Muscle layer of duodenum (tissue), 2 donors: ENCODE data around the gene PRAME.

ENCODE experiments used
- H3K27ac ChIP-seq: one replicate; pipeline ENCODE4 v1.7.0; 2013; ENCODE audit warnings: mild to moderate bottlenecking, low read length
- H3K27me3 ChIP-seq: one replicate; pipeline ENCODE4 v1.7.0; 2013; ENCODE audit warnings: low read depth, mild to moderate bottlenecking, control low read depth, low read length
- H3K36me3 ChIP-seq, 2 donors: one replicate each; pipeline ENCODE4 v1.7.0; 2013; ENCODE audit warnings: low read length in 2 of 2, control low read depth in 1 of 2, mild to moderate bottlenecking in 1 of 2; ENCODE audit not compliant: insufficient read depth in 2 of 2, control insufficient read depth in 1 of 2
- H3K4me1 ChIP-seq, 2 donors: one replicate each; pipeline ENCODE4 v1.7.0; 2013; ENCODE audit warnings: low read length in 2 of 2, mild to moderate bottlenecking in 2 of 2, control low read depth in 1 of 2, moderate library complexity in 1 of 2; ENCODE audit not compliant: insufficient read depth in 2 of 2, control insufficient read depth in 1 of 2
- H3K4me3 ChIP-seq, 2 donors: one replicate each; pipeline ENCODE4 v1.7.0; 2013; ENCODE audit warnings: low read length in 2 of 2, low read depth in 1 of 2, mild to moderate bottlenecking in 1 of 2
- H3K9me3 ChIP-seq, 2 donors: one replicate each; pipeline ENCODE4 v1.7.0; 2013; ENCODE audit warnings: low read length in 2 of 2, control low read depth in 1 of 2, mild to moderate bottlenecking in 1 of 2; ENCODE audit not compliant: control insufficient read depth in 1 of 2
- donor health status: healthy.

PRAME gene

DNA sequence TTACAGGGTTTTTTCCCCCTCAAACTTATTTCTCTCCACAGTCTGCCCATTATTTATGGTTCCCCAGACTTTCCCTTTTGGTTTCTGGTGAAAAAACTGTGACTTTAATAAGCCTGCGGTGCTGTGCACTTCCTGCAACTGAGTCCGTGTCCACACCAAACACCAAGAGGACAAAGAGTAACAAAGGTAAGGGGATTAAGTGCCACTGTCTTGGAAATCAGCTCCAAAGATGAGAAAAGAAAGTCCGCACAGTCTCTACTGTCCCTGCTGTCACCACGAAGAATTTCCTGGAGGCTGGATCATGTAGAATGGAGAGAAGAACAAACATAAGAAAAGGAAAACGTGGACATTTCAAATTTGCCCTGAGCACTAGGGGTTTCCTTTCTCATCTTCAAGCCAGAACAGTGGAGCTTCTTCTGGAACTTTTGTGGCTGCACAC is 17.9 kb upstream of the PRAME start:
- no peaks in the 10 kb centered on the region for H3K27me3 ChIP-seq
- H3K9me3 ChIP-seq = no peaks in the 10 kb centered on the region
- H3K4me3 ChIP-seq = no peak overlapping the region
- no peaks in the 10 kb centered on the region for H3K36me3 ChIP-seq
- no peaks in the 10 kb centered on the region for H3K4me1 ChIP-seq
- no peak overlapping the region for H3K27ac ChIP-seq

DNA sequence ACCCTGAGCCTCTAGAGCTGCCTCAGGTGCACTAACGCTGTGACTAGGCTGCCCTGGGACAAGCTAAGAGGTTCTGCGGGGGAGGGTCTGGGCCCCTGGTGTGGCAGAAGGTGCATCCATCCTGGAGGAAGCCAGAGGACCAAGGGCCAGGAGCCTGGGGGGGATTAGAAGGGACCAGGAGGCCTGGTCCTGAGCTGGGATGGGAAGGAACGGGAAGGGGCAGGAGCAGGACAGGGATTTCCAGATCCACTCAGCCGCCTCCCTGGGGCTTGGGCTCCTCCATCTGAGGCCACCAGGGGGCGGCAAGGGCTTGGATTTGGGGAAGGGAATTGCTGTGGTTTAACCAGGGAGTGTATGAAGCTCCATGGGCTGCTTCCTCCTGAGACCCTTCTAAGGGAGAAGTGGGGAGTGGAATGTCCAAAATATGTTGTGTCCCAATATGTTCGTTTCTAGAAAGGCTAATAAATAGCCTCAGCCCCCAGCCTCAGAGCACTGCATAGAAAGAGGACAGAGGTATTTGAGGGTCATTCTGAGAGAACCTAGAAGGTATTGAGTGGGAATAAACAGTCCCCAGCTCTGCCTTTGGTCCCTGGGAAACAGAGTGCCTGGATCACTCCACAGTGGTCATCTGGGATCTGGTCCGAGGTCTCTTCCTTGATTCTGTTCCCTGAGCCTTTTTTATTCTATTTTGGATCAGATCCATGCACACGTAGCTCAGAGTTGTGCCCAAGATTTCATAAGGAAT is 17.4 kb upstream of the PRAME start:
- H3K27ac ChIP-seq = no peak overlapping the region
- no peaks in the 10 kb centered on the region for H3K36me3 ChIP-seq
- no peaks in the 10 kb centered on the region for H3K4me1 ChIP-seq
- no peak overlapping the region for H3K4me3 ChIP-seq
- no peaks in the 10 kb centered on the region for H3K27me3 ChIP-seq
- no peaks in the 10 kb centered on the region for H3K9me3 ChIP-seq

DNA sequence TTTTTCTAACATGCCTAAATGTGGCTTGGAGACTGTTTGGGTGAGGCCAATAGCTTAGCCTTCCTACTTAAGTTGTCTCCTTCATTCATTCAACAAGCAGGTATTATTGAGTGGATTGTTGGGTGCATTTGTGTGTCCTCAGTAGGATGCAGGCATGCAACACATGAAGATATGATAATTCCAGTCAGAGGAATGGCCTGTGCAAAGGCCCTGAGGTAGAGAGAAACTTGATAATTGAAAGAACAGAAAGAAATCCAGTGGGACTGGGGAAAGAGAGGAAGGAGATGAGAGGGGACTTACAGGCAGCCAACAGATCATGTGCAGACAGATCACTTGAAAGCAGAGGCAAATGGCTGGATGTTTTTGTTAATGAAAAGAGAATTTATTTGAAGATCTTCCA is 15.3 kb upstream of the PRAME start:
- no peaks in the 10 kb centered on the region for H3K4me1 ChIP-seq
- H3K36me3 ChIP-seq = no peaks in the 10 kb centered on the region
- no peaks in the 10 kb centered on the region for H3K9me3 ChIP-seq
- no peaks in the 10 kb centered on the region for H3K27me3 ChIP-seq
- no peak overlapping the region for H3K4me3 ChIP-seq
- H3K27ac ChIP-seq = no peak overlapping the region

GRCh38 chr22:22573047-22573889 is 14.2 kb upstream of the PRAME start:
- H3K4me3 ChIP-seq = no peak overlapping the region
- H3K27me3 ChIP-seq = no peaks in the 10 kb centered on the region
- H3K9me3 ChIP-seq = no peaks in the 10 kb centered on the region
- H3K4me1 ChIP-seq = no peaks in the 10 kb centered on the region
- no peaks in the 10 kb centered on the region for H3K36me3 ChIP-seq
- H3K27ac ChIP-seq = no peak overlapping the region

- Histone ChIP-seq H3K27me3 (no peaks in the 10 kb centered on the region), H3K27ac (no peak overlapping the region)
Observed at GRCh38 chr22:22571862-22572261, 12.8 kb upstream of the PRAME start.

GRCh38 chr22:22571429-22571828 is 12.4 kb upstream of the PRAME start:
- H3K4me3 ChIP-seq = no peak overlapping the region
- H3K9me3 ChIP-seq = no peaks in the 10 kb centered on the region
- H3K27ac ChIP-seq = no peak overlapping the region
- H3K36me3 ChIP-seq = no peaks in the 10 kb centered on the region
- no peaks in the 10 kb centered on the region for H3K27me3 ChIP-seq
- no peaks in the 10 kb centered on the region for H3K4me1 ChIP-seq

More at GRCh38 chr22:22571862-22572261, 12.8 kb upstream of the PRAME start:
- Histone ChIP-seq H3K4me3 (no peak overlapping the region), H3K9me3 (no peaks in the 10 kb centered on the region), H3K36me3 (no peaks in the 10 kb centered on the region), H3K4me1 (no peaks in the 10 kb centered on the region)

DNA sequence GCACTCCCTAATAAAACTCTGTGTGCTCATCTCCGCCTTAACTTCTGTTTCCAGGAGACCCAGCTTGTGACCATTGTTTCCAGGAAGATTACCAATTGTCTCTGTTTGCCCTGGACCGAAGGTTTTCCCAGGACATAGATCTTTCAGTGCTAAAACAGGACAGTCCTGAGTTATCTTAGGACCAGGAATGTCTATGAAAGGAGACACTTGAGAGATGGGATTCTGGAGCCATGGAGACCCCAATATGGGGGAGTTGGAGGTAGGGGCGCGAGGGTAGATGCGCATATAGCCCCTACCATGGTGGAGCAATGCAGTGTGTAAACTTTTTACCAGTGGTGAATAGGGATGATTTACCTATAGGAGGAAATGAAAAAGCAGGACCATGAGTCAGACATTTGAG is 10.2 kb upstream of the PRAME start:
- H3K27ac ChIP-seq = no peak overlapping the region
- no peaks in the 10 kb centered on the region for H3K36me3 ChIP-seq
- no peaks in the 10 kb centered on the region for H3K4me1 ChIP-seq
- peaks cover 0 to 3% of the 10 kb centered on the region in 2 donors for H3K9me3 ChIP-seq
- no peak overlapping the region for H3K4me3 ChIP-seq
- H3K27me3 ChIP-seq = no peaks in the 10 kb centered on the region

- H3K36me3 ChIP-seq = no peaks in the 10 kb centered on the region
- H3K27me3 ChIP-seq = no peaks in the 10 kb centered on the region
- peaks cover 0 to 3% of the 10 kb centered on the region in 2 donors for H3K9me3 ChIP-seq
- no peaks in the 10 kb centered on the region for H3K4me1 ChIP-seq
- no peak overlapping the region for H3K4me3 ChIP-seq
- H3K27ac ChIP-seq = no peak overlapping the region
Observed at GRCh38 chr22:22565981-22566380, 6.9 kb upstream of the PRAME start.

DNA sequence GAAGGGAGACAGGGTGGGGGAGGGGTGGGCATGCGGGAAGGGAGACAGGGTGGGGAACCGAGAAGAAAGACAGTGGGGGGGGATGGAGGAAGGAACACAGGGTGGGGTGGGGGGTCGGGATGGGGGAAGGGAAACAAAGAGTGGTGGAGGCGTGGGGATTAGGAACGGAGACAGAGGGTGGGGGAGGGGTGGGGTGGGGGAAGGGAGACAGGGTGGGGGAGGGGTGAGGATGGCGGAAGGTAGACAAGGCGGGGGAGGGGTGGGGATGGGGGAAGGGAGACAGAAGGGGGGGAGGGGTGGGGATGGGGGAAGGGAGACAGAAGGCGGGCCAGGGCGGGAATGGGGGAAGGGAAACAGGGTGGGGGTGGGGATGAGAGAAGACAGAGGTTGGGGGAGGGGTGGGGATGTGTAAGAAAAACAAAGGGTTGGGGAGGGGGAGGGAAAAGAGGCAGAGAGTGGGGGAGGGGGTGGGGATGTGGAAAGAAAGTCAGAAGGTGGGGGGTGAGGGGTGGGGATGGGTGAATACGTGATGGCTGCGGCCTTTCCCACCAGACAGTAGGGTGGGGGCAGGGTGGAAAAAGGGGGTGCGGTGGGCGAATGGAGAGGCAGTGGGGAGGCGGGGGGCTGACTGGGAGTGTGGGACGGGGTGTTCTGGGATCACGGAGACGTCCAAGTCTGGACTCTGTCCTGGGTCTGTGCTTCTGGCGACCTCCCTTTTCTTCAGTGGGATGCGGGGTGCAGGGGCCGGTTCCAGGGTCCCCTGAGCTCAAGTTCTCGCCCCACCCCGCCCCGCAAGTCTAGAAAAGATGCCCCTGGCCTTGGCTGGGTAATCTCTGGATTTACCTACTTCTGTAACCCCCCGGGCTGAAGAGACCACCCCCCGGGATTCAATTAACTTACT is 744 bp downstream of the PRAME start:
- H3K27me3 ChIP-seq = no peaks in the 10 kb centered on the region
- H3K27ac ChIP-seq = no peak overlapping the region
- no peaks in the 10 kb centered on the region for H3K9me3 ChIP-seq
- H3K4me1 ChIP-seq = no peaks in the 10 kb centered on the region
- H3K36me3 ChIP-seq = no peaks in the 10 kb centered on the region
- no peak overlapping the region for H3K4me3 ChIP-seq

GRCh38 chr22:22556995-22557925 is 1.8 kb downstream of the PRAME start:
- Histone ChIP-seq H3K4me1 (no peaks in the 10 kb centered on the region), H3K27ac (no peak overlapping the region), H3K27me3 (no peaks in the 10 kb centered on the region), H3K9me3 (no peaks in the 10 kb centered on the region), H3K36me3 (no peaks in the 10 kb centered on the region), H3K4me3 (no peak overlapping the region)
